Osteocyte (in vitro differentiated cells): ENCODE measurements around the gene TMEM95. TPM values are rescaled to one million over a fixed set of nuclear protein-coding genes. Genes with fewer than 3 reads are reported as not detected.
A peak's percentile ranks its signal among the peaks of the same experiment; 100 is the strongest.
"Not testable (repeated sequence)": the region's sequence is repeated elsewhere in the genome, so short reads cannot be mapped to it uniquely, and the experiment has no call there.

Experiments used
- DNase-seq: peaks from one replicate; pipeline ENCODE4 v3.0.0; 2021; ENCODE audit warnings: mixed read lengths; ENCODE audit not compliant: unreplicated experiment; ENCODE audit errors: extremely low spot score
- H3K27ac Mint-ChIP-seq: one replicate; pipeline ENCODE4 v1.8.0; 2021; ENCODE audit warnings: mild to moderate bottlenecking, mixed read lengths; ENCODE audit not compliant: unreplicated experiment
- H3K27me3 Mint-ChIP-seq: one replicate; pipeline ENCODE4 v1.8.0; 2021; ENCODE audit warnings: mixed read lengths; ENCODE audit not compliant: unreplicated experiment
- H3K36me3 Mint-ChIP-seq: one replicate; pipeline ENCODE4 v1.8.0; 2021; ENCODE audit warnings: mixed read lengths; ENCODE audit not compliant: unreplicated experiment
- H3K4me1 Mint-ChIP-seq: one replicate; pipeline ENCODE4 v1.8.0; 2021; ENCODE audit warnings: mixed read lengths; ENCODE audit not compliant: unreplicated experiment
- H3K4me3 Mint-ChIP-seq: one replicate; pipeline ENCODE4 v1.8.0; 2021; ENCODE audit warnings: mild to moderate bottlenecking, moderate library complexity, mixed read lengths; ENCODE audit not compliant: unreplicated experiment
- H3K9me3 Mint-ChIP-seq: one replicate; pipeline ENCODE4 v1.8.0; 2021; ENCODE audit warnings: mixed read lengths; ENCODE audit not compliant: unreplicated experiment
- CTCF ChIP-seq: fragments of 200-600 bp; sonication (generic); IDR thresholded peaks from 2 replicates; pipeline ENCODE4 v1.5.0; 2021; ENCODE audit warnings: antibody characterized with exemption, mild to moderate bottlenecking, moderate library complexity
- total RNA-seq: library from RNA; stranded (reverse); gene quantifications from 2 replicates; pipeline ENCODE4 v1.2.1, GENCODE V29; 2021

Gene TMEM95
- total RNA-seq, 1 donor from 2014 or later, result not detected

- Mint-ChIP-seq H3K4me3 (peak within 1 kb of the TSS; percentile 92), H3K36me3 (peaks cover 1% of the 10 kb centered on the region), H3K9me3 (no peaks in the 10 kb centered on the region), H3K27ac (peak within 1 kb of the TSS; percentile 91), H3K4me1 (peaks cover 15% of the 10 kb centered on the region), H3K27me3 (no peaks in the 10 kb centered on the region)
- no peak for DNase-seq
- TF ChIP-seq CTCF, result no peak
Measured at GRCh38 chr17:7328840-7329373, 26.0 kb upstream of the TMEM95 start, which contains the start of gene NEURL4. NEURL4 (minus strand) TSS chr17:7329335; CDS start chr17:7329312, 23 bp downstream.

- Mint-ChIP-seq H3K4me3 (peak overlapping the region; percentile 86), H3K27ac (peak overlapping the region; percentile 91), H3K9me3 (no peaks in the 10 kb centered on the region), H3K36me3 (peaks cover 1% of the 10 kb centered on the region), H3K27me3 (no peaks in the 10 kb centered on the region), H3K4me1 (peaks cover 15% of the 10 kb centered on the region)
- TF ChIP-seq CTCF, result peak; percentile 31
- DNase-seq, result peak; percentile 99
Measured at GRCh38 chr17:7329374-7329996, 25.5 kb upstream of the TMEM95 start.

GRCh38 chr17:7329997-7330637 lies 24.8 kb upstream of the TMEM95 start:
- peaks cover 15% of the 10 kb centered on the region for H3K4me1 Mint-ChIP-seq
- no peaks in the 10 kb centered on the region for H3K9me3 Mint-ChIP-seq
- peak overlapping the region; percentile 91 for H3K27ac Mint-ChIP-seq
- no peaks in the 10 kb centered on the region for H3K27me3 Mint-ChIP-seq
- H3K36me3 Mint-ChIP-seq, result no peaks in the 10 kb centered on the region
- H3K4me3 Mint-ChIP-seq, result peak overlapping the region; percentile 86
- TF ChIP-seq CTCF, result no peak
- DNase-seq, result no peak

GRCh38 chr17:7330638-7331015 lies 24.3 kb upstream of the TMEM95 start:
- Mint-ChIP-seq H3K4me1 (peaks cover 15% of the 10 kb centered on the region), H3K9me3 (no peaks in the 10 kb centered on the region), H3K27me3 (no peaks in the 10 kb centered on the region), H3K4me3 (peak overlapping the region; percentile 86), H3K36me3 (no peaks in the 10 kb centered on the region), H3K27ac (no peak overlapping the region)
- no peak for TF ChIP-seq CTCF
- no peak for DNase-seq

GRCh38 chr17:7332111-7332510 lies 22.8 kb upstream of the TMEM95 start:
- no peaks in the 10 kb centered on the region for H3K36me3 Mint-ChIP-seq
- DNase-seq, result no peak
- TF ChIP-seq CTCF, result no peak
- no peak overlapping the region for H3K27ac Mint-ChIP-seq
- no peaks in the 10 kb centered on the region for H3K27me3 Mint-ChIP-seq
- H3K9me3 Mint-ChIP-seq, result no peaks in the 10 kb centered on the region
- peaks cover 15% of the 10 kb centered on the region for H3K4me1 Mint-ChIP-seq
- H3K4me3 Mint-ChIP-seq, result peak overlapping the region; percentile 12

GRCh38 chr17:7332600-7333069 lies 22.3 kb upstream of the TMEM95 start:
- H3K27ac Mint-ChIP-seq, H3K9me3 Mint-ChIP-seq, DNase-seq, H3K27me3 Mint-ChIP-seq, H3K36me3 Mint-ChIP-seq, H3K4me3 Mint-ChIP-seq: not testable (repeated sequence)
- H3K4me1 Mint-ChIP-seq, result peaks cover 14% of the 10 kb centered on the region
